ENCODE measurements around the gene DDX5. TPM values are rescaled to one million over a fixed set of nuclear protein-coding genes. Genes with fewer than 3 reads are reported as not detected.
"Not testable (repeated sequence)": the region's sequence is repeated elsewhere in the genome, so short reads cannot be mapped to it uniquely, and the experiment has no call there.

DDX5 gene
- total and polyA plus RNA-seq, 2 of the 4 experiments (the other 2 are of a cell fraction): 253 to 781 TPM

- in situ Hi-C loops (cut with MboI; ENCODE audit: low sequenced_read_pairs); H3K4me3 ChIP-seq (ENCODE audit: insufficient read depth, low read depth, low read length); H2AFZ ChIP-seq (replicated peaks; ENCODE audit: low read length, poor library complexity); intact Hi-C loops (cut with micrococcal nuclease); CTCF ChIA-PET; H2BK20ac ChIP-seq (ENCODE audit: low read depth, low read length); BruUV-seq (replicated peaks); ATAC-seq (ENCODE audit: low read depth); H4K20me1 ChIP-seq (ENCODE audit: insufficient read depth, low read length); H3K4me1 ChIP-seq (ENCODE audit: control insufficient read depth, insufficient read depth, low read length); H2BK120ac ChIP-seq (ENCODE audit: low read depth, low read length); H4K5ac ChIP-seq (ENCODE audit: low read depth, low read length); H3K18ac ChIP-seq (ENCODE audit: low read depth, low read length); H2AK5ac ChIP-seq (ENCODE audit: low read depth, low read length); H3K14ac ChIP-seq (replicated peaks; ENCODE audit: low read depth, low read length); dilution Hi-C loops (cut with HindIII; ENCODE audit: low sequenced_read_pairs, unreplicated experiment); H4K8ac ChIP-seq (ENCODE audit: low read depth in 2 of 2, low read length in 2 of 2); H3K4ac ChIP-seq (ENCODE audit: low read depth, low read length); H3K9me3 ChIP-seq (ENCODE audit: control insufficient read depth, insufficient read depth, low read length); H3K56ac ChIP-seq (ENCODE audit: extremely low read depth, insufficient read depth, low read length); POLR2A ChIA-PET (ENCODE audit: unreplicated experiment); H2BK15ac ChIP-seq (ENCODE audit: low read depth, low read length); H3K36me3 ChIP-seq (ENCODE audit: control insufficient read depth, insufficient read depth, low read length); H2BK5ac ChIP-seq (ENCODE audit: low read depth, low read length, poor library complexity, severe bottlenecking); H3K27ac ChIP-seq (ENCODE audit: insufficient read depth, low read length); H3K9ac ChIP-seq (ENCODE audit: low read depth, low read length); H4K91ac ChIP-seq (ENCODE audit: insufficient read depth, low read depth, low read length); H3K27me3 ChIP-seq (ENCODE audit: control insufficient read depth, insufficient read depth, low read length); H3K79me1 ChIP-seq (ENCODE audit: low read depth in 1 of 2, low read length in 2 of 2); H3K23ac ChIP-seq (ENCODE audit: low read depth, low read length); DNase-seq; H3K4me2 ChIP-seq (ENCODE audit: low read depth, low read length): not testable (repeated sequence)
- 100% methylated on average over 2 of the region's 7 CpGs; no CpG with 5 or more reads in 1 of the 2 experiments for WGBS, 2 experiments (ENCODE audit: extremely low coverage in 2 of 2, insufficient read length in 1 of 2)
- H2AK9ac ChIP-seq (replicated peaks; ENCODE audit: low read depth, low read length, poor library complexity): peak overlapping the region; percentile 80
- peaks cover 11% of the 10 kb centered on the region; the same call in 1 of the 2 replicates for H3K9me1 ChIP-seq (ENCODE audit: insufficient read depth, low read length)
Observed at GRCh38 chr17:64459818-64460217, 46.3 kb downstream of the DDX5 start.

Data from IMR-90 (cell line).